GM15510 (cell line): ENCODE measurements around the gene CSPG4.

Experiments
- POLR2A ChIP-seq: IDR thresholded peaks from 3 replicates; pipeline ENCODE4 v1.6.1; 2011; ENCODE audit warnings: borderline replicate concordance; ENCODE audit not compliant: insufficient read length; ENCODE audit errors: extremely low read depth

CSPG4 gene

GRCh38 chr15:75662823-75663519, 49.7 kb downstream of the CSPG4 start:
- TF ChIP-seq POLR2A = no peak

- no peak for TF ChIP-seq POLR2A
Measured at GRCh38 chr15:75661756-75662140, 50.9 kb downstream of the CSPG4 start.

DNA sequence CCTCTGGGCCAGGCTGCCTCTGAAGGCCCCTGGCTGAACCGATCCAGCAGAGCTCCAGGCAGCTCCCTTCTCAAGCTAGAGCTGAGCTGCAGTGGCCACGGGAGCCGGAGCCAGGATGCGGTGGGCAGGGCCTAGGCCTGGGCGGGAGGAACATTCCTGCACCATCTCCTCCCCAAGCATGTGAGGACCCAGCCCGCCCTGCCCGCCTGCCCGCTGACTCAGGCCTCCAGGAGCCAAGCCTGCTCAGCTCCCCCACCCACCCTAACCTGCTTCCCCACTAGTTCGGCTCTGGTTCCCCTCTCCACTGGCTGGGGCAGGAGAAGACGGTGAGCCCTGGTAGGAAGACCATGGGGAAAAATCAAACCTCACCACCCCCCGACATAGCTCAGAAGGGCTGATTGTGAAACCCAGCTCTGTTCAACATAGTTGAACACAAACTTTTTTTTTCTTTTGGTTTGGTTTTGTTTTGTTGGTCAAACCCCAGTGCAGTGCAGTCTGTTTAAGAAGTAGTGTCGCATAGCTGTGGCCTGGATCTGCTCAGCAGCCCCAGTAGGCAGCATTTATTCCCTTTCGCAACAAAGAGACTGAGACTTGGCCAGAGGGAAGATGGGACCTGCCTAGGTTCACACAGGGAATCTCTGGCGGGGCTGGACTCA, 51.4 kb downstream of the CSPG4 start:
- no peak for TF ChIP-seq POLR2A

- TF ChIP-seq POLR2A = no peak
Measured at GRCh38 chr15:75659928-75660645, 52.6 kb downstream of the CSPG4 start.

DNA sequence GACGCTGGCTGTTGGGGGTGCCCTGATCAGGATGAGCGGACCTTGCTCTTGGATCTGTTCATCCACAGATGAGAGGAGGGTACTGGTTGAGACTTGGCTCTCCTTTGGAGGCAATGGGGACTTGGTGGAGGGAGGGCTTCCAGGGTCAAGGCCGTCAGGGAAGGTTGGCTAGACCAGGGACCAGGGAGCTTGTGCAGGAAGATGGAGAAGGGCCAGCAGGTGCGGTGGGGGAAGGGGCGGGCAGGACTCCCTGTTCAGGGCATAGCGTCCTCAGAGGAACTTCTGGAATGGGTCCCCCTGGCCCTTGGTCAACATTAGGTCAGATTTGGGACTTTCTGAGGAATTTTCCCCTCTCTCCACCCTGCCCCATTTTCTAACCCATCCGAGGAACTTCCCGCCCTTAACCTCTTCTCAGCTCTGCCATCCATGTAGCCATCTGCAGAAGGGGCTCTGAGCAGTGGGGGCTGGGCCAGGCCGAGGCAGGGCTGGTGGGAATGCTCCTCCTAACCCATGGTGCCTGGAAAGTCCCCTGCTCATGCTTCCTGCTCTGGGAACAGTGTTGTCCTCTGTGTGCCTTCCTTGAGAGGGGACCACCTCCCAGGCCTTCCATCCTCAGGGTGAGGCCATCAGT, 53.4 kb downstream of the CSPG4 start:
- no peak for TF ChIP-seq POLR2A

DNA sequence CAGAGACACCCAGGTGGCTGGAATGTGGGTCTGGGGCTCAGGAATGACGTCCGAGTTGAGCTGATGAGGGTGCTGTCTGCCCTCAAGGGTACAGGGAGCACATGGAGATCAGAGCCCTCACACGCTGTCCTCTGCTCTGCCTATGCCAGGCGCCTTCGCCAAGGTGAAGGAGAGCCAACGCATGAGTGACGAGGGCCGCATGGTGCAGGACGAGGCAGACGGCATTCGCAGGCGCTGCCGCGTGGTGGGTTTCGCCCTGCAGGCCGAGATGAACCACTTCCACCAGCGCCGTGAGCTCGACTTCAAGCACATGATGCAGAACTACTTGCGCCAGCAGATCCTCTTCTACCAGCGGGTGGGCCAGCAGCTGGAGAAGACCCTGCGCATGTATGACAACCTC, 55.8 kb downstream of the CSPG4 start:
- no peak for TF ChIP-seq POLR2A

GRCh38 chr15:75656331-75656730, 56.3 kb downstream of the CSPG4 start:
- TF ChIP-seq POLR2A = no peak

DNA sequence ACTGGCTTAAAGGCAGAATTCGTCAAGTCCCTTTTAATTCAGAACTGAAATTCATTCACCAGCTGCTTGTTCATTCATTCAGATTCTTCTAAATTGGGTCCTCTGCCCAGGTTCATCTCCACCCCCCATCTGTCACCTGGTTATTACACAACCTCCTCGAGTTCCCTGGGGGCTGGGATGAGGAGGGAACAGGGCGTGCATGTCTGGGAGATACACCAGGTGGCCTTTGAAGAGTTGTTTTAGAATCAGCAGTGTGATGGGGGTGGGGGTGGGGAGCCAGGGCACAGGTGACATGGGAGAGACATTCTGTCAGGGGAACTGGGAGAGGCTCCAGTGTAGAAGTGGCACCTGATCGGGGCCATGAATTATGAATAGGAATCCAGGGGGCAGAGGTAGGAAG, 56.7 kb downstream of the CSPG4 start:
- no peak for TF ChIP-seq POLR2A

- no peak for TF ChIP-seq POLR2A
Measured at GRCh38 chr15:75654201-75654907, 58.3 kb downstream of the CSPG4 start.

- TF ChIP-seq POLR2A = no peak
Measured at GRCh38 chr15:75653347-75653913, 59.2 kb downstream of the CSPG4 start.

- TF ChIP-seq POLR2A = no peak
Measured at GRCh38 chr15:75651810-75652543, 60.7 kb downstream of the CSPG4 start.

- TF ChIP-seq POLR2A = no peak
Measured at GRCh38 chr15:75650908-75651809, 61.5 kb downstream of the CSPG4 start.

GRCh38 chr15:75649848-75650247, 62.8 kb downstream of the CSPG4 start:
- TF ChIP-seq POLR2A = no peak
